ENCODE results near the gene SMARCE1. TPM values are rescaled to one million over a fixed set of nuclear protein-coding genes. Genes with fewer than 3 reads are reported as not detected.

SMARCE1 gene
- polyA plus RNA-seq, 4 donors, result 75.4 to 116 (median 85.5) TPM

DNA sequence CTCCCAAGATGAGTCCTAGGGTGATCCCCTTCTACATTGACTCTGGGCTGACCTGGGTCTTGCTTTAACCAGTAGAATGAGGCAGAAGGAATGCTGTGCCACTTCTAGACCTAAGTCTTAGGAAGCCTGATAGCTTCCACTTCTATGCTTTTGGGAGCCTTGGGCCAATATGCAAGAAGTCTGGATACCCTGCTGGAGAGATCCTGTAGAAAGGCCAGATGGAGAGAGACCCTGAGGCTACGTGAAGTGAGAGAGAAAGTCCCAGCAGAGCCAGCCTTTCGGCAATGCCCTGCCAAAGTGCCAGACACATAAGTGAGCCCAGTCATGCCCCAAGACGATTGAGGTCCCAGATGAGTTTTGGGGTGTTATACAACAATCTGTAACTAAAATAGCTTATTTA, 15.6 kb upstream of the SMARCE1 start:
- Histone ChIP-seq H3K4me3 (ENCODE audit: low read depth in 1 of 3, low read length in 3 of 3) (no peak overlapping the region), H3K27ac (ENCODE audit: low read depth in 1 of 3, low read length in 2 of 3) (no peak overlapping the region), H3K27me3 (ENCODE audit: control insufficient read depth in 3 of 3, insufficient read depth in 3 of 3, low read length in 3 of 3) (no peaks in the 10 kb centered on the region), H3K4me1 (ENCODE audit: control insufficient read depth in 3 of 3, insufficient read depth in 2 of 3, low read depth in 1 of 3, low read length in 2 of 3) (peaks cover 0 to 8% (median 4%) of the 10 kb centered on the region in 3 donors), H3K9me3 (ENCODE audit: control insufficient read depth in 2 of 2, insufficient read depth in 1 of 2, low read depth in 1 of 2, low read length in 1 of 2) (no peaks in the 10 kb centered on the region), H3K36me3 (ENCODE audit: control insufficient read depth in 3 of 3, insufficient read depth in 2 of 3, low read depth in 1 of 3, low read length in 3 of 3) (no peaks in the 10 kb centered on the region)
- FAIRE-seq (no peak), DNase-seq (no peak)
- 76 to 83% (median 78%) methylated on average over 3 of the region's 3 CpGs for WGBS, 3 donors

GRCh38 chr17:40659911-40660310, 12.3 kb upstream of the SMARCE1 start:
- no peaks in the 10 kb centered on the region for H3K9me3 ChIP-seq (ENCODE audit: control insufficient read depth in 2 of 2, insufficient read depth in 1 of 2, low read depth in 1 of 2, low read length in 1 of 2)
- DNase-seq (no peak), FAIRE-seq (no peak)
- 80 to 88% (median 81%) methylated on average over 7 of the region's 7 CpGs for WGBS, 3 donors
- peaks cover 0 to 2% (median 0%) of the 10 kb centered on the region in 3 donors for H3K36me3 ChIP-seq (ENCODE audit: control insufficient read depth in 3 of 3, insufficient read depth in 2 of 3, low read depth in 1 of 3, low read length in 3 of 3)
- H3K4me1 ChIP-seq (ENCODE audit: control insufficient read depth in 3 of 3, insufficient read depth in 2 of 3, low read depth in 1 of 3, low read length in 2 of 3), result no peaks in the 10 kb centered on the region
- no peak overlapping the region for H3K27ac ChIP-seq (ENCODE audit: low read depth in 1 of 3, low read length in 2 of 3)
- no peaks in the 10 kb centered on the region for H3K27me3 ChIP-seq (ENCODE audit: control insufficient read depth in 3 of 3, insufficient read depth in 3 of 3, low read length in 3 of 3)
- H3K4me3 ChIP-seq (ENCODE audit: low read depth in 1 of 3, low read length in 3 of 3), result no peak overlapping the region

- FAIRE-seq (no peak), DNase-seq (no peak)
- Histone ChIP-seq H3K4me1 (ENCODE audit: control insufficient read depth in 3 of 3, insufficient read depth in 2 of 3, low read depth in 1 of 3, low read length in 2 of 3) (no peaks in the 10 kb centered on the region), H3K9me3 (ENCODE audit: control insufficient read depth in 2 of 2, insufficient read depth in 1 of 2, low read depth in 1 of 2, low read length in 1 of 2) (no peaks in the 10 kb centered on the region), H3K4me3 (ENCODE audit: low read depth in 1 of 3, low read length in 3 of 3) (no peak overlapping the region), H3K27ac (ENCODE audit: low read depth in 1 of 3, low read length in 2 of 3) (no peak overlapping the region), H3K27me3 (ENCODE audit: control insufficient read depth in 3 of 3, insufficient read depth in 3 of 3, low read length in 3 of 3) (no peaks in the 10 kb centered on the region), H3K36me3 (ENCODE audit: control insufficient read depth in 3 of 3, insufficient read depth in 2 of 3, low read depth in 1 of 3, low read length in 3 of 3) (peaks cover 0 to 2% (median 0%) of the 10 kb centered on the region in 3 donors)
These were observed 10.8 kb upstream of the SMARCE1 start for GRCh38 chr17:40658396-40658795.

DNA sequence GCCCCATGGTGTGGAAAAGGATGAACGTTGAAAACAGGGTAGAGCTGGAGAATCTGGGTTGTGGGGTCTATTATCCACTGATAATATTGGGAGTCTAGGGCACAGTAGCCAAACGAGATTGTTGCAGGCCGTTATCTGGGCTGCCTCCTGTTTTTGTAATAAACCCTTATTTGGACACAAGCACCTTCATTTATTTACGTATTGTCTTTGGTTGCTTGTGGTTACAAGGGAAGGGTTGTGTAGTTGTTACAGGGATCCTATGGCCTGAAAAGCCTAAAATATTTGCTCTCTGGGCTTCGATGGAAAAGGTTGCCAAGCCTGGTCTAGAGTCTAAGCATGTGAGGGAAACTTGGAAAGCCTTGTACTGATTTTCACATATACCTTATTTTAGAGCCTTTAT, 4.3 kb upstream of the SMARCE1 start:
- no peaks in the 10 kb centered on the region for H3K27me3 ChIP-seq (ENCODE audit: control insufficient read depth in 3 of 3, insufficient read depth in 3 of 3, low read length in 3 of 3)
- H3K36me3 ChIP-seq (ENCODE audit: control insufficient read depth in 3 of 3, insufficient read depth in 2 of 3, low read depth in 1 of 3, low read length in 3 of 3), result peaks cover 0 to 1% (median 0%) of the 10 kb centered on the region in 3 donors
- no peak overlapping the region for H3K4me3 ChIP-seq (ENCODE audit: low read depth in 1 of 3, low read length in 3 of 3)
- WGBS, 3 donors, result 68 to 72% (median 70%) methylated on average over 5 of the region's 5 CpGs
- FAIRE-seq (no peak), DNase-seq (no peak)
- peaks cover 1 to 10% (median 5%) of the 10 kb centered on the region in 3 donors for H3K4me1 ChIP-seq (ENCODE audit: control insufficient read depth in 3 of 3, insufficient read depth in 2 of 3, low read depth in 1 of 3, low read length in 2 of 3)
- no peaks in the 10 kb centered on the region for H3K9me3 ChIP-seq (ENCODE audit: control insufficient read depth in 2 of 2, insufficient read depth in 1 of 2, low read depth in 1 of 2, low read length in 1 of 2)
- H3K27ac ChIP-seq (ENCODE audit: low read depth in 1 of 3, low read length in 2 of 3), result no peak overlapping the region

DNA sequence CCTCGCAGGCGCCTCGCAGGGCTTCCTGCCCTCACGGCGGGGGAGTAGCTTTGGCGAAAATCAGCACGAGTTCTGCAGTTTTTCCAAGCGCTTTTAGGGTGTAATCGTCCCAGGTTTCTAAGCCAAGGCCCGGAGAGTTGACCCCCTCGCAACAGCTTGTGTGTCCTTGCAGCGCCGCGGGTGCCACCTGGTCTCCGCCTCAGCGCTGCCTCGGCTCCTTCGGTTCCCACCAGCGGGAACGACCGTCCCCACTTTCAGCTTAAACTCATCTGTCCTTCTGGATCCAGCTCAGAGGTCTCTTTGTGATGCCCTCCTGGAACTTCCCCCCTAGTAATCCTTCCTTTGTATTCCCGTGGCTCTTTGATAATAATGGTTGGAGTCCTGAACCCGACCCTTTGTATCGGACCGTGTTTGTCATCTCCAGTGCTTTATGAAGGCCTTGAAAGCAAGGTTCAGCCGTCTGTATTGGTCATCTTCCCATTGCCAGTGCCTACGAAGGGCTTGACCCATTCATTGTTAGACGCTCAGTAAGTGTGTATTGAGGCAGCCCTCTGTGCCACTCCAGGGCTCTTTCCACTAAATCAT, 858 bp upstream of the SMARCE1 start:
- H3K27ac ChIP-seq (ENCODE audit: low read depth in 1 of 3, low read length in 2 of 3), result peak overlapping the region; percentile 91 to 97 (median 96)
- FAIRE-seq (no peak), DNase-seq (peak in 1 of 2 donors; percentile 67)
- no peaks in the 10 kb centered on the region for H3K27me3 ChIP-seq (ENCODE audit: control insufficient read depth in 3 of 3, insufficient read depth in 3 of 3, low read length in 3 of 3)
- 2 to 4% (median 3%) methylated on average over 28 of the region's 28 CpGs for WGBS, 3 donors
- H3K4me3 ChIP-seq (ENCODE audit: low read depth in 1 of 3, low read length in 3 of 3), result peak overlapping the region; percentile 74 to 91 (median 85)
- H3K9me3 ChIP-seq (ENCODE audit: control insufficient read depth in 2 of 2, insufficient read depth in 1 of 2, low read depth in 1 of 2, low read length in 1 of 2), result no peaks in the 10 kb centered on the region
- H3K4me1 ChIP-seq (ENCODE audit: control insufficient read depth in 3 of 3, insufficient read depth in 2 of 3, low read depth in 1 of 3, low read length in 2 of 3), result peaks cover 1 to 18% (median 9%) of the 10 kb centered on the region in 3 donors
- H3K36me3 ChIP-seq (ENCODE audit: control insufficient read depth in 3 of 3, insufficient read depth in 2 of 3, low read depth in 1 of 3, low read length in 3 of 3), result no peaks in the 10 kb centered on the region

DNA sequence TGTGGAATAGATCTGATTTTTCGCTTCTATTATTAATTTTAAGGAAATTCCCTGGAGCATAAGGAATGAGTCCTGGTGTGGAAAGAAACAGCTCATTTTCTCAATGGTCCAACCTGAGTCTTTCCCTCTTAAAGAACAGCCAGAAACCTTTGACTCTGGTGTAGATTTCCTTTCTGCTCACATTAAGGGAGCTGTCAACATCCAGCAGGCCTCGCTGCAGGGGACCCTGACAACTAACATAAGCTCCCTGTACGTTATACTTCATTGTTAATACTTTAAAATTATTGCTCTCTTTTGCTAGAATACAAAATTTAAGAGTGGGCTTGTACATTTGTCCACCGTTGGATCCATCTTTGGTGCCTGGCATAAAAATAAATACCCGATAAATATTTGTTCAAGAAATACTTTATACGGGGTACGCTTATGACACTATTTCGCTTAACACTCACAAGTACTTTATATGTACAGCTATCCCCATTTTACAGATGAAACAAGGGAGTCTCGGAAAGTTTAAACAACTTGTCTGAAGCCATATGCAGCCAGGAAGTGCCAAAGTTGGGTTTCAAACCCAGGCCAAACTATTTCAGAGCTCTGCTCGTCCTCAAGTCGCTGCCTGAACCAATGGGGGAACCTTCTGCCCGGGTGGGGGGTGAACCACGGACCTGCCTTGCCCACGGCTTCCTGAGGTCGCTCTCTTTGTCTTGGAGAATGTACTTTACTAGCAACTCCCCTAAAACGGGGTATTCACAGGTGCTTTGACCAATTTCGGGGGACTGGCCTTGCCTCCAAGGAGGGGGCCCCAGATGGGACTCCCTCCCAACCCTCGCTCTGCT, 611 bp downstream of the SMARCE1 start:
- FAIRE-seq (no peak), DNase-seq (peak in 1 of 2 donors; percentile 19)
- WGBS, 3 donors, result 6 to 8% (median 6%) methylated on average over 18 of the region's 18 CpGs
- no peaks in the 10 kb centered on the region for H3K27me3 ChIP-seq (ENCODE audit: control insufficient read depth in 3 of 3, insufficient read depth in 3 of 3, low read length in 3 of 3)
- H3K4me3 ChIP-seq (ENCODE audit: low read depth in 1 of 3, low read length in 3 of 3), result peak overlapping the region; percentile 74 to 91 (median 85)
- peaks cover 1 to 18% (median 9%) of the 10 kb centered on the region in 3 donors for H3K4me1 ChIP-seq (ENCODE audit: control insufficient read depth in 3 of 3, insufficient read depth in 2 of 3, low read depth in 1 of 3, low read length in 2 of 3)
- H3K27ac ChIP-seq (ENCODE audit: low read depth in 1 of 3, low read length in 2 of 3), result peak overlapping the region; percentile 91 to 97 (median 96)
- H3K9me3 ChIP-seq (ENCODE audit: control insufficient read depth in 2 of 2, insufficient read depth in 1 of 2, low read depth in 1 of 2, low read length in 1 of 2), result no peaks in the 10 kb centered on the region
- H3K36me3 ChIP-seq (ENCODE audit: control insufficient read depth in 3 of 3, insufficient read depth in 2 of 3, low read depth in 1 of 3, low read length in 3 of 3), result peaks cover 2 to 3% (median 3%) of the 10 kb centered on the region in 3 donors

DNA sequence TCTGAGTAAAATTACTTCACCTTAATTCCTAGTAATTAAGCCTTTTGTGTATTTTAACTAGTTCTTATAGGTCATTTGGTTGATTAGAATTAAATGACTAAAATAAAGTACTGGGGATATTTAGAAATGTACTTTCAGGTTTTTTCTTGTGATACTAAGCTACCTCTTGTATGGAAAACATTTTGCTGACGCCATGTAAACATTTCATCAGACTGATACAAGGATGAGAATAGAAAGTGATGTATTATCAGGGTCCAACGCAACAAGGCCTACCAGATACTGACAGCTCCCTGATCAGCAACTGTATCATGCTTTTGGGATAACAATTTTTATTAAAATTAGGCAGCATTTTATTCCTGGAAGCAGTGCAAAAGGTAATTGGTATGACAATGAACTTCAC, 1.7 kb downstream of the SMARCE1 start:
- no peak overlapping the region for H3K4me3 ChIP-seq (ENCODE audit: low read depth in 1 of 3, low read length in 3 of 3)

GRCh38 chr17:40645291-40645690, 2.3 kb downstream of the SMARCE1 start:
- Histone ChIP-seq H3K27ac (ENCODE audit: low read depth in 1 of 3, low read length in 2 of 3) (no peak overlapping the region), H3K4me3 (ENCODE audit: low read depth in 1 of 3, low read length in 3 of 3) (no peak overlapping the region), H3K4me1 (ENCODE audit: control insufficient read depth in 3 of 3, insufficient read depth in 2 of 3, low read depth in 1 of 3, low read length in 2 of 3) (peaks cover 1 to 14% (median 9%) of the 10 kb centered on the region in 3 donors), H3K36me3 (ENCODE audit: control insufficient read depth in 3 of 3, insufficient read depth in 2 of 3, low read depth in 1 of 3, low read length in 3 of 3) (peaks cover 3% of the 10 kb centered on the region in 3 donors), H3K27me3 (ENCODE audit: control insufficient read depth in 3 of 3, insufficient read depth in 3 of 3, low read length in 3 of 3) (no peaks in the 10 kb centered on the region), H3K9me3 (ENCODE audit: control insufficient read depth in 2 of 2, insufficient read depth in 1 of 2, low read depth in 1 of 2, low read length in 1 of 2) (no peaks in the 10 kb centered on the region)
- FAIRE-seq, result no peak
- no peak for DNase-seq

More for the DNA sequence above, 1.7 kb downstream of the SMARCE1 start:
- Histone ChIP-seq H3K27me3 (ENCODE audit: control insufficient read depth in 3 of 3, insufficient read depth in 3 of 3, low read length in 3 of 3) (no peaks in the 10 kb centered on the region), H3K27ac (ENCODE audit: low read depth in 1 of 3, low read length in 2 of 3) (no peak overlapping the region), H3K4me1 (ENCODE audit: control insufficient read depth in 3 of 3, insufficient read depth in 2 of 3, low read depth in 1 of 3, low read length in 2 of 3) (peaks cover 1 to 14% (median 9%) of the 10 kb centered on the region in 3 donors), H3K36me3 (ENCODE audit: control insufficient read depth in 3 of 3, insufficient read depth in 2 of 3, low read depth in 1 of 3, low read length in 3 of 3) (peaks cover 2 to 3% (median 3%) of the 10 kb centered on the region in 3 donors), H3K9me3 (ENCODE audit: control insufficient read depth in 2 of 2, insufficient read depth in 1 of 2, low read depth in 1 of 2, low read length in 1 of 2) (no peaks in the 10 kb centered on the region)
- WGBS, 3 donors, result 42 to 52% (median 51%) methylated on average over 2 of the region's 2 CpGs
- DNase-seq, result no peak
- no peak for FAIRE-seq
